A673 (cell line): Measurements from ENCODE around the gene DGKZ. TPM values are rescaled to one million over a fixed set of nuclear protein-coding genes. Genes with fewer than 3 reads are reported as not detected.

ENCODE experiments used
- BruUV-seq: library from RNA; stranded (reverse); fragments of 400-500 nt; replicated peaks from 2 replicates; lab custom pipeline; 2021; lab: Mats Ljungman, UMichigan
- CTCF ChIA-PET: fragments of 300-600 bp; sonication (Branson Sonifier 250); formaldehyde crosslinking; loops from one replicate; lab custom pipeline; 2022; ENCODE audit warnings: antibody characterized with exemption; lab: Charles Lee
- POLR2A ChIA-PET: fragments of 300-600 bp; sonication (Branson Sonifier 250); formaldehyde crosslinking; loops from one replicate; lab custom pipeline; 2022; ENCODE audit warnings: antibody characterized with exemption; ENCODE audit not compliant: low non-redundant PET; lab: Charles Lee
- DNase-seq: peaks from one replicate; pipeline ENCODE4 v3.0.0-alpha.2; 2015; ENCODE audit warnings: low spot score
- H3K27ac ChIP-seq: fragments of 200-600 bp; sonication (generic); 2 replicates; pipeline ENCODE4 v1.5.1; 2016; ENCODE audit warnings: mixed run types, low read depth, mild to moderate bottlenecking, mixed read lengths, antibody characterized with exemption, low read length; ENCODE audit not compliant: poor library complexity, severe bottlenecking
- H3K27me3 ChIP-seq: fragments of 200-600 bp; sonication (generic); replicated peaks from 2 replicates; pipeline ENCODE4 v1.6.1; 2017; ENCODE audit warnings: mixed run types, low read depth, mild to moderate bottlenecking, mixed read lengths, antibody characterized with exemption, low read length; ENCODE audit not compliant: insufficient read depth, poor library complexity
- H3K36me3 ChIP-seq: fragments of 200-600 bp; sonication (generic); 2 replicates; pipeline ENCODE4 v1.6.1; 2016; ENCODE audit warnings: mixed run types, mild to moderate bottlenecking, mixed read lengths, antibody characterized with exemption, low read length; ENCODE audit not compliant: insufficient read depth, poor library complexity, severe bottlenecking
- H3K4me1 ChIP-seq: fragments of 200-600 bp; sonication (generic); 2 replicates; pipeline ENCODE4 v1.6.1; 2017; ENCODE audit warnings: mixed run types, mild to moderate bottlenecking, mixed read lengths, antibody characterized with exemption, low read length; ENCODE audit not compliant: insufficient read depth, poor library complexity, severe bottlenecking
- H3K4me3 ChIP-seq: fragments of 200-600 bp; sonication (generic); 2 replicates; pipeline ENCODE4 v1.5.1; 2016; ENCODE audit warnings: low read depth, mixed run types, mild to moderate bottlenecking, mixed read lengths, low read length; ENCODE audit not compliant: poor library complexity, severe bottlenecking
- H3K9me3 ChIP-seq: fragments of 200-600 bp; sonication (generic); 2 replicates; pipeline ENCODE4 v1.6.1; 2016; ENCODE audit warnings: mixed run types, low read depth, mild to moderate bottlenecking, mixed read lengths, antibody characterized with exemption, low read length; ENCODE audit not compliant: poor library complexity, severe bottlenecking
- CTCF ChIP-seq: fragments of 300-800, 200-600 bp; sonication (generic); conservative IDR thresholded peaks from 2 replicates; pipeline ENCODE4 v1.5.1; 2017; ENCODE audit warnings: low read depth, mild to moderate bottlenecking, antibody characterized with exemption, low read length, moderate library complexity, mixed read lengths
- EZH2 ChIP-seq: fragments of 200-600 bp; sonication (generic); IDR thresholded peaks from 2 replicates; pipeline ENCODE4 v1.6.1; 2017; ENCODE audit warnings: borderline replicate concordance, low read depth, mild to moderate bottlenecking, mixed read lengths, antibody characterized with exemption, low read length; ENCODE audit not compliant: poor library complexity, severe bottlenecking
- intact Hi-C: fragments of 100-400 bp; cut with micrococcal nuclease; formaldehyde crosslinking; loops from one replicate; pipeline ENCODE4 v1.10.0; 2022; ENCODE audit not compliant: unreplicated experiment
- total RNA-seq: library from RNA; stranded (reverse); gene quantifications from 2 replicates; pipeline ENCODE4 v1.2.3, GENCODE V29; 2021

The DGKZ gene
- total RNA-seq, 1 experiment from 2014 or later = 145 TPM

GRCh38 chr11:46382646-46383403 lies 35.6 kb downstream of the DGKZ start:
- H3K36me3 ChIP-seq = peaks cover 8% of the 10 kb centered on the region
- TF ChIP-seq CTCF (peak; percentile 99), EZH2 (no peak)
- H3K27me3 ChIP-seq = peaks cover 4% of the 10 kb centered on the region
- peak overlapping the region; percentile 62 for H3K4me3 ChIP-seq
- peak overlapping the region; percentile 75 for H3K27ac ChIP-seq
- peak; percentile 88 for DNase-seq
- intact Hi-C loops = loop anchor here (10.0 kb wide), 3 partner anchors 342 to 972 kb away; partner anchors contain the start of gene MYBPC3
- POLR2A ChIA-PET = no interaction called here
- no peaks in the 10 kb centered on the region for H3K9me3 ChIP-seq
- peaks cover 24% of the 10 kb centered on the region for H3K4me1 ChIP-seq
- CTCF ChIA-PET = interaction anchor here (0.5 to 1.7 kb wide), 9 partner anchors 9 to 210 kb away, joined by 3 to 8 read pairs (median 3); partner anchors contain the start of genes CHRM4 and DGKZ
- no TSS peak for BruUV-seq

- no TSS peak for BruUV-seq
- no peak for DNase-seq
- intact Hi-C loops = loop anchor here (10.0 kb wide), 3 partner anchors 341 to 971 kb away; partner anchors contain the start of gene MYBPC3
- H3K4me3 ChIP-seq = no peak overlapping the region
- H3K27me3 ChIP-seq = peaks cover 9% of the 10 kb centered on the region
- ChIA-PET POLR2A (no interaction called here), CTCF (interaction anchor here (0.6 to 1.7 kb wide), 10 partner anchors 9 to 241 kb away, joined by 3 to 8 read pairs (median 3); partner anchors contain the start of genes CHRM4 and DGKZ)
- H3K9me3 ChIP-seq = no peaks in the 10 kb centered on the region
- peaks cover 3% of the 10 kb centered on the region for H3K36me3 ChIP-seq
- TF ChIP-seq EZH2 = no peak
- TF ChIP-seq CTCF = no peak; the same call in 1 of the 2 replicates
- H3K27ac ChIP-seq = no peak overlapping the region
- H3K4me1 ChIP-seq = peaks cover 24% of the 10 kb centered on the region
Measured at GRCh38 chr11:46383404-46383758, 36.1 kb downstream of the DGKZ start.

GRCh38 chr11:46383974-46384701 lies 36.9 kb downstream of the DGKZ start:
- peaks cover 17% of the 10 kb centered on the region for H3K27me3 ChIP-seq
- H3K27ac ChIP-seq = no peak overlapping the region
- H3K9me3 ChIP-seq = no peaks in the 10 kb centered on the region
- DNase-seq = no peak
- TF ChIP-seq CTCF = no peak
- TF ChIP-seq EZH2 = no peak
- peaks cover 32% of the 10 kb centered on the region for H3K4me1 ChIP-seq
- H3K36me3 ChIP-seq = peaks cover 3% of the 10 kb centered on the region
- intact Hi-C loops = loop anchor here (10.0 kb wide), 3 partner anchors 341 to 971 kb away; partner anchors contain the start of gene MYBPC3
- BruUV-seq = no TSS peak
- ChIA-PET CTCF (interaction anchor here (0.6 to 1.7 kb wide), 6 partner anchors 8 to 241 kb away, joined by 3 to 8 read pairs (median 4); partner anchors contain the start of gene CHRM4), POLR2A (no interaction called here)
- H3K4me3 ChIP-seq = no peak overlapping the region
